DND-41 (cell line): ENCODE data around the gene PELI2.

Experiments used
- EZH2 ChIP-seq: IDR thresholded peaks from 3 replicates; pipeline ENCODE4 v1.6.1; 2012; ENCODE audit warnings: borderline replicate concordance, low read depth, mild to moderate bottlenecking, moderate library complexity, low read length, inconsistent platforms; ENCODE audit not compliant: severe bottlenecking
- TF ChIP-seq, protein P1 (sequence below): IDR thresholded peaks from 2 replicates; pipeline ENCODE4 v1.5.1; 2012; ENCODE audit warnings: borderline replicate concordance, low read length, moderate library complexity, mild to moderate bottlenecking; ENCODE audit not compliant: poor library complexity, severe bottlenecking; ENCODE audit errors: extremely low read depth

DNA sequence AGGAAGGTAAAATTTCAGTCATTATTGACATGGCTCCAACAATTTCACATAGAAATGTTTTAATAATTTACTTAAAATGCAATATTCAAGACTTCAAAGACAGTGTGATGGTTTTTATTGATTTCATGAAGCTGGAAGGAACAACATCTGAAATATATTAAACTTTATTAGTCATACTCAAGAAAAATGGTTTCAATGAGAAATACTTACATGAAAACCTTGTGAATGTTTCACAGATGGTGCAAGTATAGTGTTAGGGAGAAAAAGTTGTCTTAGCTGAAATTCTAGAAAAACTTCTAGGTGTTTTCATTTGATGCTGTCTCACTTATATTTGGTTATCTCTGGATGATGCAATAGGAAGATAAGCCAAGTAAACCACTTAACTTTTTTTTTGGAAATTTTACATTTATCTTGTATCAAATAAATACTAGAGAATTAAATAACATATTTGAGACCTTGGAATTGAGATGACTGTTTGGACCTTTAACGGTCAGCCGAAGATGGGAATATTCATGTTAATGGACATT lies 65.5 kb downstream of the PELI2 start:
- TF ChIP-seq, protein P1, sequence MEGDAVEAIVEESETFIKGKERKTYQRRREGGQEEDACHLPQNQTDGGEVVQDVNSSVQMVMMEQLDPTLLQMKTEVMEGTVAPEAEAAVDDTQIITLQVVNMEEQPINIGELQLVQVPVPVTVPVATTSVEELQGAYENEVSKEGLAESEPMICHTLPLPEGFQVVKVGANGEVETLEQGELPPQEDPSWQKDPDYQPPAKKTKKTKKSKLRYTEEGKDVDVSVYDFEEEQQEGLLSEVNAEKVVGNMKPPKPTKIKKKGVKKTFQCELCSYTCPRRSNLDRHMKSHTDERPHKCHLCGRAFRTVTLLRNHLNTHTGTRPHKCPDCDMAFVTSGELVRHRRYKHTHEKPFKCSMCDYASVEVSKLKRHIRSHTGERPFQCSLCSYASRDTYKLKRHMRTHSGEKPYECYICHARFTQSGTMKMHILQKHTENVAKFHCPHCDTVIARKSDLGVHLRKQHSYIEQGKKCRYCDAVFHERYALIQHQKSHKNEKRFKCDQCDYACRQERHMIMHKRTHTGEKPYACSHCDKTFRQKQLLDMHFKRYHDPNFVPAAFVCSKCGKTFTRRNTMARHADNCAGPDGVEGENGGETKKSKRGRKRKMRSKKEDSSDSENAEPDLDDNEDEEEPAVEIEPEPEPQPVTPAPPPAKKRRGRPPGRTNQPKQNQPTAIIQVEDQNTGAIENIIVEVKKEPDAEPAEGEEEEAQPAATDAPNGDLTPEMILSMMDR, result no peak
- no peak for TF ChIP-seq EZH2
